CD4-positive, alpha-beta T cell treated with Interleukin-1 beta for 1 hour (primary cell): ENCODE data around the gene KCNJ1.

Experiments
- DNase-seq, 2 donors: peaks; one replicate each; pipeline ENCODE4 v3.0.0-alpha.2; 2020 to 2022

Gene KCNJ1

GRCh38 chr11:128901653-128902514 lies 34.8 kb upstream of the KCNJ1 start:
- no peak for DNase-seq

GRCh38 chr11:128900468-128900867 lies 33.4 kb upstream of the KCNJ1 start:
- DNase-seq, result no peak

GRCh38 chr11:128898580-128899344 lies 31.7 kb upstream of the KCNJ1 start:
- DNase-seq, result no peak

GRCh38 chr11:128897826-128898225 lies 30.7 kb upstream of the KCNJ1 start:
- DNase-seq, result no peak

- DNase-seq, result no peak
Observed at GRCh38 chr11:128896356-128896755, 29.3 kb upstream of the KCNJ1 start.

GRCh38 chr11:128895526-128895925 lies 28.4 kb upstream of the KCNJ1 start:
- DNase-seq, result no peak

GRCh38 chr11:128894685-128895084 lies 27.6 kb upstream of the KCNJ1 start:
- no peak for DNase-seq

- DNase-seq, result no peak
Observed at GRCh38 chr11:128894286-128894681, 27.2 kb upstream of the KCNJ1 start.

- DNase-seq, result no peak
Observed at GRCh38 chr11:128893578-128894285, 26.6 kb upstream of the KCNJ1 start.

- no peak for DNase-seq
Observed at GRCh38 chr11:128892866-128893565, 25.9 kb upstream of the KCNJ1 start.

GRCh38 chr11:128891913-128892398 lies 24.9 kb upstream of the KCNJ1 start:
- DNase-seq, result no peak

- no peak for DNase-seq
Observed at GRCh38 chr11:128890543-128891368, 23.7 kb upstream of the KCNJ1 start, which contains the start of gene KCNJ5. KCNJ5 (plus strand) TSS chr11:128891356; CDS start chr11:128911274, 19,918 bp downstream.

GRCh38 chr11:128890216-128890542 lies 23.1 kb upstream of the KCNJ1 start:
- no peak for DNase-seq

GRCh38 chr11:128889657-128890213 lies 22.6 kb upstream of the KCNJ1 start:
- no peak for DNase-seq

- DNase-seq, result no peak
Observed at GRCh38 chr11:128888034-128888985, 21.2 kb upstream of the KCNJ1 start.

GRCh38 chr11:128886406-128887124 lies 19.5 kb upstream of the KCNJ1 start:
- DNase-seq, result no peak

- peak; percentile 60 to 75 for DNase-seq
Observed at GRCh38 chr11:128884703-128885338, 17.7 kb upstream of the KCNJ1 start.

- no peak for DNase-seq
Observed at GRCh38 chr11:128884054-128884453, 17.0 kb upstream of the KCNJ1 start.

GRCh38 chr11:128882451-128882850 lies 15.4 kb upstream of the KCNJ1 start:
- no peak for DNase-seq
